Activated T-cell treated with anti-CD3 and anti-CD28 coated beads, Interleukin-2, amount 50 U/mL, for 1 hour (primary cell): ENCODE data around the gene NTRK2.

ENCODE experiments used
- DNase-seq: peaks from one replicate; pipeline ENCODE4 v3.0.0-alpha.2; 2020

NTRK2 gene

GRCh38 chr9:84993105-84993504 is 323.6 kb downstream of the NTRK2 start:
- DNase-seq: no peak

- no peak for DNase-seq
These were observed 326.5 kb downstream of the NTRK2 start for GRCh38 chr9:84996029-84996428.

- no peak for DNase-seq
These were observed 327.2 kb downstream of the NTRK2 start for GRCh38 chr9:84996716-84997115.

GRCh38 chr9:84997472-84997871 is 327.9 kb downstream of the NTRK2 start:
- no peak for DNase-seq

- DNase-seq: no peak
These were observed 329.1 kb downstream of the NTRK2 start for GRCh38 chr9:84998639-84999038.

GRCh38 chr9:84999788-85000187 is 330.3 kb downstream of the NTRK2 start:
- DNase-seq: no peak

GRCh38 chr9:85001925-85002324 is 332.4 kb downstream of the NTRK2 start:
- DNase-seq: no peak

GRCh38 chr9:85004818-85005413 is 335.4 kb downstream of the NTRK2 start:
- no peak for DNase-seq

GRCh38 chr9:85007748-85008147 is 338.2 kb downstream of the NTRK2 start:
- DNase-seq: no peak

GRCh38 chr9:85008215-85008614 is 338.7 kb downstream of the NTRK2 start:
- DNase-seq: no peak

GRCh38 chr9:85009251-85009650 is 339.7 kb downstream of the NTRK2 start:
- no peak for DNase-seq

- DNase-seq: no peak
These were observed 344.2 kb downstream of the NTRK2 start for GRCh38 chr9:85013703-85014102.

GRCh38 chr9:85014292-85014691 is 344.8 kb downstream of the NTRK2 start:
- DNase-seq: no peak

- no peak for DNase-seq
These were observed 347.0 kb downstream of the NTRK2 start for GRCh38 chr9:85016384-85017006.

- no peak for DNase-seq
These were observed 351.3 kb downstream of the NTRK2 start for GRCh38 chr9:85020791-85021190.

GRCh38 chr9:85021686-85022085 is 352.2 kb downstream of the NTRK2 start:
- DNase-seq: no peak

- DNase-seq: no peak
These were observed 354.8 kb downstream of the NTRK2 start for GRCh38 chr9:85024374-85024773.

GRCh38 chr9:85025638-85026037 is 356.1 kb downstream of the NTRK2 start:
- DNase-seq: no peak

- DNase-seq: no peak
These were observed 358.3 kb downstream of the NTRK2 start for GRCh38 chr9:85027870-85028269.

GRCh38 chr9:85030316-85030715 is 360.8 kb downstream of the NTRK2 start:
- no peak for DNase-seq

GRCh38 chr9:85036496-85036895 is 367.0 kb downstream of the NTRK2 start:
- no peak for DNase-seq

- no peak for DNase-seq
These were observed 368.5 kb downstream of the NTRK2 start for GRCh38 chr9:85038061-85038460.

- DNase-seq: no peak
These were observed 369.5 kb downstream of the NTRK2 start for GRCh38 chr9:85038824-85039608.

- DNase-seq: no peak
These were observed 370.6 kb downstream of the NTRK2 start for GRCh38 chr9:85040146-85040545.
